ENCODE data around the gene GRIA4. TPM values are rescaled to one million over a fixed set of nuclear protein-coding genes. Genes with fewer than 3 reads are reported as not detected.

The GRIA4 gene
- total and polyA plus RNA-seq, 2 donors (not counting 1 experiment from before 2014, with no cell fraction given) = 0.15 to 0.50 TPM

DNA sequence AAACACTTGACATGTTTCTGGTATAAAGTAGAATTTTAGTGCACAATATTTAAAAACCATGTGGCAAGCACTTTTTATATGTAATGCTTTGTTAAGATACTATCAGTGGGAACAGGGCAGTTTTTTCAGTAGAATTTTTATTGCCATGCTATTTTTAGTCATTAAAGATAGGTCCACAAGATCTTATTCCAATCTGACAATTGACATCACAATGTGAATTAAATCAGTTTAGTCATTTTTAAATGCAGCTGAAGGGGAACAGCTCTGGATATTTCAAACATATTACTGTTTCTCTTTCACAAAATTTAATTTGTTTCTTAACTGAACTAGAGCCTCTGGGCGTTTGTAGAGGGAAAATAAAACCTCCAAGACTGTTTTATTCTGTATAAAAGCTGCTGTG lies 218.0 kb downstream of the GRIA4 start:
- Histone ChIP-seq H4K20me1 (ENCODE audit: control insufficient read depth, extremely low read depth, insufficient read depth, low read length) (no peaks in the 10 kb centered on the region), H3K4me2 (ENCODE audit: extremely low read depth, insufficient read depth, low read length) (no peak overlapping the region), H3K9ac (ENCODE audit: insufficient read depth, low read length) (no peak overlapping the region), H3K27me3 (ENCODE audit: control insufficient read depth, insufficient read depth, low read length) (no peaks in the 10 kb centered on the region), H3K4me1 (ENCODE audit: control insufficient read depth, extremely low read depth, insufficient read depth, low read length) (no peaks in the 10 kb centered on the region), H2AFZ (ENCODE audit: low read length) (no peak overlapping the region), H3K79me2 (ENCODE audit: control insufficient read depth, insufficient read depth, low read length) (no peaks in the 10 kb centered on the region), H3K9me3 (ENCODE audit: control insufficient read depth, insufficient read depth, low read depth, low read length) (no peaks in the 10 kb centered on the region), H3K27ac (ENCODE audit: insufficient read depth, low read length) (no peak overlapping the region), H3K4me3 (replicated peaks in 1 of 4; ENCODE audit: control extremely low read depth in 1 of 4, insufficient read depth in 1 of 4, low read depth in 3 of 4, low read length in 4 of 4) (no peak overlapping the region), H3K36me3 (ENCODE audit: control insufficient read depth, insufficient read depth, low read length) (no peaks in the 10 kb centered on the region)
- no peak for DNase-seq (ENCODE audit: low read depth in 2 of 2)
- no peak for TF ChIP-seq EZH2 (IDR thresholded peaks at IDR 0.05; ENCODE audit: low read length, missing control alignments)
- TF ChIP-seq, protein P1, sequence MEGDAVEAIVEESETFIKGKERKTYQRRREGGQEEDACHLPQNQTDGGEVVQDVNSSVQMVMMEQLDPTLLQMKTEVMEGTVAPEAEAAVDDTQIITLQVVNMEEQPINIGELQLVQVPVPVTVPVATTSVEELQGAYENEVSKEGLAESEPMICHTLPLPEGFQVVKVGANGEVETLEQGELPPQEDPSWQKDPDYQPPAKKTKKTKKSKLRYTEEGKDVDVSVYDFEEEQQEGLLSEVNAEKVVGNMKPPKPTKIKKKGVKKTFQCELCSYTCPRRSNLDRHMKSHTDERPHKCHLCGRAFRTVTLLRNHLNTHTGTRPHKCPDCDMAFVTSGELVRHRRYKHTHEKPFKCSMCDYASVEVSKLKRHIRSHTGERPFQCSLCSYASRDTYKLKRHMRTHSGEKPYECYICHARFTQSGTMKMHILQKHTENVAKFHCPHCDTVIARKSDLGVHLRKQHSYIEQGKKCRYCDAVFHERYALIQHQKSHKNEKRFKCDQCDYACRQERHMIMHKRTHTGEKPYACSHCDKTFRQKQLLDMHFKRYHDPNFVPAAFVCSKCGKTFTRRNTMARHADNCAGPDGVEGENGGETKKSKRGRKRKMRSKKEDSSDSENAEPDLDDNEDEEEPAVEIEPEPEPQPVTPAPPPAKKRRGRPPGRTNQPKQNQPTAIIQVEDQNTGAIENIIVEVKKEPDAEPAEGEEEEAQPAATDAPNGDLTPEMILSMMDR (conservative IDR thresholded peaks at IDR 0.05 in 1 of 2, IDR thresholded peaks at IDR 0.05 in 1 of 2; ENCODE audit: low read depth in 1 of 2, low read length in 2 of 2) = no peak

DNA sequence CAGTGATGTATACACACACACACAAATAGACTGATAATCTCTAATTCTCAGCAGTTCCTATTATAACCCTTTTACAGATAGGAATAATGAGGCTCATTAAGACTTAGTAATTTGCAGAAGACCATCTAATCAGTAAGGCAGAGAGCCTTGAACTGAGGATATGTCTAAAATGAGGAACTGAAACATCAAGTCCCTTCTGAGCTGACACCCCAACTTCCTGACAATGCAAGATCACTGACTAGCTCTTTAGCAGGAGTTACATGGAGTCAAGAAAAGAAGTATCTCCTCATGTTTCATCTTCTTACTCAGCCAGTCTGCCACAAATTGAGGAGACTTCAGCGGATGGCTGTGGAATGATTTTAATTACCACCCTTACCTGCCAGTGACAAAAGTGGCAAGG lies 219.2 kb downstream of the GRIA4 start:
- no peak for DNase-seq (ENCODE audit: low read depth in 2 of 2)
- H3K36me3 ChIP-seq (ENCODE audit: control insufficient read depth, insufficient read depth, low read length) = no peaks in the 10 kb centered on the region
- TF ChIP-seq EZH2 (IDR thresholded peaks at IDR 0.05; ENCODE audit: low read length, missing control alignments) = no peak
- TF ChIP-seq, protein P1 (conservative IDR thresholded peaks at IDR 0.05 in 1 of 2, IDR thresholded peaks at IDR 0.05 in 1 of 2; ENCODE audit: low read depth in 1 of 2, low read length in 2 of 2) = no peak
- no peak overlapping the region for H2AFZ ChIP-seq (ENCODE audit: low read length)
- no peak overlapping the region for H3K4me2 ChIP-seq (ENCODE audit: extremely low read depth, insufficient read depth, low read length)
- no peaks in the 10 kb centered on the region for H3K4me1 ChIP-seq (ENCODE audit: control insufficient read depth, extremely low read depth, insufficient read depth, low read length)
- H3K27me3 ChIP-seq (ENCODE audit: control insufficient read depth, insufficient read depth, low read length) = no peaks in the 10 kb centered on the region
- H4K20me1 ChIP-seq (ENCODE audit: control insufficient read depth, extremely low read depth, insufficient read depth, low read length) = no peaks in the 10 kb centered on the region
- no peak overlapping the region for H3K27ac ChIP-seq (ENCODE audit: insufficient read depth, low read length)
- H3K9me3 ChIP-seq (ENCODE audit: control insufficient read depth, insufficient read depth, low read depth, low read length) = no peaks in the 10 kb centered on the region
- no peak overlapping the region for H3K4me3 ChIP-seq (replicated peaks in 1 of 4; ENCODE audit: control extremely low read depth in 1 of 4, insufficient read depth in 1 of 4, low read depth in 3 of 4, low read length in 4 of 4)
- H3K9ac ChIP-seq (ENCODE audit: insufficient read depth, low read length) = no peak overlapping the region
- no peaks in the 10 kb centered on the region for H3K79me2 ChIP-seq (ENCODE audit: control insufficient read depth, insufficient read depth, low read length)

DNA sequence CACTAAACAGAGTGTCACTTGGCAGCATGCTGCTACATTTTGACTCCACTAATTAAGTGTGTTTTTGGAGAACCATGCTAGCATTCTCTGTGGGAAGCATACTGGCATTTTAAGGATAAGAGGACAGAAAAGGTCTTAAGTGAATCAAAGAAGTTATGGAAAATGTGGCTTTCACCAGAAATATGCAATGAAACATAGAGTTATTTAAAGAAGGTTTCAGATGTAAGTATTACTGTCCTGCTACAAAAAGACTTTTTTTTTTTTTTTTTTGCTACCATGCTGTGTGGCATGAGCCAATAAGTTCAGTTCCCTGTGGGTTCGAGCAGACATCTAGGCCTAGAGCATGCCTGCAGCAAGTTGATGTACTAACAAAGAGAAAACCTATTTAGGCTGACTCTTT lies 224.6 kb downstream of the GRIA4 start:
- no peak overlapping the region for H2AFZ ChIP-seq (ENCODE audit: low read length)
- H3K27ac ChIP-seq (ENCODE audit: insufficient read depth, low read length) = no peak overlapping the region
- no peaks in the 10 kb centered on the region for H3K27me3 ChIP-seq (ENCODE audit: control insufficient read depth, insufficient read depth, low read length)
- no peak overlapping the region for H3K9ac ChIP-seq (ENCODE audit: insufficient read depth, low read length)
- H3K79me2 ChIP-seq (ENCODE audit: control insufficient read depth, insufficient read depth, low read length) = no peaks in the 10 kb centered on the region
- no peaks in the 10 kb centered on the region for H3K36me3 ChIP-seq (ENCODE audit: control insufficient read depth, insufficient read depth, low read length)
- no peaks in the 10 kb centered on the region for H3K4me1 ChIP-seq (ENCODE audit: control insufficient read depth, extremely low read depth, insufficient read depth, low read length)
- H3K9me3 ChIP-seq (ENCODE audit: control insufficient read depth, insufficient read depth, low read depth, low read length) = no peaks in the 10 kb centered on the region
- DNase-seq (ENCODE audit: low read depth in 2 of 2) = no peak
- no peaks in the 10 kb centered on the region for H4K20me1 ChIP-seq (ENCODE audit: control insufficient read depth, extremely low read depth, insufficient read depth, low read length)
- H3K4me2 ChIP-seq (ENCODE audit: extremely low read depth, insufficient read depth, low read length) = no peak overlapping the region
- no peak for TF ChIP-seq EZH2 (IDR thresholded peaks at IDR 0.05; ENCODE audit: low read length, missing control alignments)
- TF ChIP-seq, protein P1 (conservative IDR thresholded peaks at IDR 0.05 in 1 of 2, IDR thresholded peaks at IDR 0.05 in 1 of 2; ENCODE audit: low read depth in 1 of 2, low read length in 2 of 2) = no peak
- H3K4me3 ChIP-seq (replicated peaks in 1 of 4; ENCODE audit: control extremely low read depth in 1 of 4, insufficient read depth in 1 of 4, low read depth in 3 of 4, low read length in 4 of 4) = no peak overlapping the region

Measured in fibroblast of lung (primary cell).